ENCODE data around the gene ATP6V1F. TPM values are rescaled to one million over a fixed set of nuclear protein-coding genes. Genes with fewer than 3 reads are reported as not detected.

Gene ATP6V1F
- total RNA-seq, 1 experiment from 2014 or later: 115 TPM

- no peak overlapping the region for H3K4me2 ChIP-seq (ENCODE audit: insufficient read depth, insufficient read length, low read length)
- peaks cover 2 to 16% of the 10 kb centered on the region in 2 experiments for H3K4me1 Mint-ChIP-seq
Observed at GRCh38 chr7:128839751-128840177, 22.9 kb upstream of the ATP6V1F start.

More at GRCh38 chr7:128839751-128840177, 22.9 kb upstream of the ATP6V1F start:
- Histone ChIP-seq H2AFZ (ENCODE audit: low read length) (no peak overlapping the region), H3K4me1 (ENCODE audit: insufficient read depth, low read length) (no peaks in the 10 kb centered on the region), H2BK20ac (ENCODE audit: low read depth, low read length, poor library complexity, severe bottlenecking) (no peak overlapping the region), H3K23me2 (ENCODE audit: insufficient read length, low read depth, low read length, poor library complexity, severe bottlenecking) (no peaks in the 10 kb centered on the region), H3K23ac (ENCODE audit: insufficient read length, low read depth, low read length) (no peak overlapping the region), H3K9me3 (ENCODE audit: control insufficient read depth, low read depth, low read length) (no peaks in the 10 kb centered on the region), H2BK120ac (ENCODE audit: low read depth, low read length, poor library complexity, severe bottlenecking) (no peak overlapping the region), H2BK12ac (ENCODE audit: insufficient read length, low read depth, low read length) (no peak overlapping the region), H3K4ac (ENCODE audit: low read depth, low read length) (no peak overlapping the region), H3K9ac (ENCODE audit: extremely low read depth, insufficient read length, low read length) (no peak overlapping the region), H3K79me1 (ENCODE audit: insufficient read depth, low read depth, low read length, poor library complexity, severe bottlenecking) (no peaks in the 10 kb centered on the region), H4K5ac (ENCODE audit: insufficient read length, low read depth, low read length) (no peak overlapping the region), H3K18ac (ENCODE audit: insufficient read length, low read depth, low read length) (no peak overlapping the region), H3K27me3 (ENCODE audit: insufficient read depth, low read length) (0 out of 2 replicates have a peak, but pooled peaks cover 1% of the 10 kb centered on the region), H4K8ac (replicated peaks; ENCODE audit: insufficient read length, low read depth, low read length) (no peak overlapping the region), H4K91ac (ENCODE audit: insufficient read length, low read depth, low read length) (no peak overlapping the region), H3K14ac (ENCODE audit: insufficient read depth, low read length) (no peak overlapping the region), H2AK5ac (ENCODE audit: insufficient read length, low read length) (no peak overlapping the region), H3K27ac (ENCODE audit: insufficient read length, low read depth, low read length) (no peak overlapping the region), H3K56ac (ENCODE audit: insufficient read length, low read depth, low read length) (no peak overlapping the region), H2BK15ac (ENCODE audit: low read depth, low read length) (no peak overlapping the region), H2BK5ac (ENCODE audit: insufficient read length, low read length) (no peak overlapping the region), H3K79me2 (ENCODE audit: insufficient read depth, low read length) (no peaks in the 10 kb centered on the region), H4K20me1 (ENCODE audit: control insufficient read depth, insufficient read depth, insufficient read length) (no peaks in the 10 kb centered on the region), H3T11ph (ENCODE audit: low read length) (no peak overlapping the region)
- no CpG with 5 or more reads among the region's 13 CpGs for WGBS (ENCODE audit: extremely low coverage, insufficient read length, low lambda C conversion rate)
- H3K27ac Mint-ChIP-seq: no peak overlapping the region
- no peaks in the 10 kb centered on the region for H3K9me3 Mint-ChIP-seq
- peaks cover 0 to 6% (median 0%) of the 10 kb centered on the region in 3 experiments; a peak in 2 of 7 replicates for H3K36me3 Mint-ChIP-seq (ENCODE audit: insufficient read depth in 1 of 3, low read depth in 3 of 3)
- no peak overlapping the region for H3K4me3 Mint-ChIP-seq
- DNase-seq: no peak
- no peak for TF ChIP-seq CTCF (conservative IDR thresholded peaks at IDR 0.05)
- H3K27me3 Mint-ChIP-seq (ENCODE audit: low read depth): no peaks in the 10 kb centered on the region

Measured in H9 (cell line).